HEK293 (cell line): ENCODE data around the gene MYH1.

Experiments used
- CTCF ChIP-seq: fragments of 450-650 bp; formaldehyde crosslinking; IDR thresholded peaks from 2 replicates; pipeline ENCODE4 v1.5.1; 2016; ENCODE audit warnings: missing biosample characterization, missing genetic modification characterization
- REST ChIP-seq: fragments of 450-650 bp; formaldehyde crosslinking; IDR thresholded peaks from 2 replicates; pipeline ENCODE4 v1.5.1; 2016; ENCODE audit warnings: missing biosample characterization, missing genetic modification characterization
- ZBTB7A ChIP-seq: fragments of 450-650 bp; formaldehyde crosslinking; IDR thresholded peaks from 2 replicates; pipeline ENCODE4 v1.5.1; 2016; ENCODE audit warnings: low read depth, missing biosample characterization, missing genetic modification characterization
- ZNF114 ChIP-seq: fragments of 450-650 bp; formaldehyde crosslinking; IDR thresholded peaks from 2 replicates; pipeline ENCODE4 v1.5.0; 2017; ENCODE audit warnings: missing biosample characterization, missing genetic modification characterization
- ZNF169 ChIP-seq: fragments of 450-650 bp; formaldehyde crosslinking; IDR thresholded peaks from 2 replicates; pipeline ENCODE4 v1.5.1; 2016; ENCODE audit warnings: missing biosample characterization, missing genetic modification characterization
- ZNF175 ChIP-seq: fragments of 450-650 bp; formaldehyde crosslinking; IDR thresholded peaks from 2 replicates; pipeline ENCODE4 v1.5.1; 2016; ENCODE audit warnings: missing biosample characterization, missing genetic modification characterization
- ZNF311 ChIP-seq: fragments of 450-650 bp; formaldehyde crosslinking; IDR thresholded peaks from 2 replicates; pipeline ENCODE4 v1.5.1; 2017; ENCODE audit warnings: missing biosample characterization, missing genetic modification characterization, borderline replicate concordance
- ZNF629 ChIP-seq: fragments of 450-650 bp; formaldehyde crosslinking; IDR thresholded peaks from 2 replicates; pipeline ENCODE4 v1.5.1; 2017; ENCODE audit warnings: missing biosample characterization, missing genetic modification characterization
- ZNF785 ChIP-seq: fragments of 450-650 bp; formaldehyde crosslinking; IDR thresholded peaks from 2 replicates; pipeline ENCODE4 v1.5.1; 2016; ENCODE audit warnings: missing biosample characterization, missing genetic modification characterization

GRCh38 chr17:10563991-10564660, 45.8 kb upstream of the MYH1 start:
- TF ChIP-seq ZNF169 (tag by site-specific recombination): no peak
- TF ChIP-seq ZNF114 (tag by site-specific recombination): no peak
- TF ChIP-seq ZNF785 (tag by site-specific recombination): no peak
- no peak for TF ChIP-seq CTCF (tag by site-specific recombination)
- no peak for TF ChIP-seq ZNF311
- no peak for TF ChIP-seq ZBTB7A (tag by site-specific recombination)
- no peak for TF ChIP-seq ZNF629 (tag by site-specific recombination)
- TF ChIP-seq ZNF175 (tag by site-specific recombination): no peak
- no peak for TF ChIP-seq REST (tag by site-specific recombination)
